OCI-M1 (cell line): Measurements from ENCODE around the gene NLK.
"Not testable (repeated sequence)": the region's sequence is repeated elsewhere in the genome, so short reads cannot be mapped to it uniquely, and the experiment has no call there.

Source experiments
- DNase-seq: peaks from one replicate; lab custom pipeline; 2025; lab: John Stamatoyannopoulos, UW

NLK gene

DNA sequence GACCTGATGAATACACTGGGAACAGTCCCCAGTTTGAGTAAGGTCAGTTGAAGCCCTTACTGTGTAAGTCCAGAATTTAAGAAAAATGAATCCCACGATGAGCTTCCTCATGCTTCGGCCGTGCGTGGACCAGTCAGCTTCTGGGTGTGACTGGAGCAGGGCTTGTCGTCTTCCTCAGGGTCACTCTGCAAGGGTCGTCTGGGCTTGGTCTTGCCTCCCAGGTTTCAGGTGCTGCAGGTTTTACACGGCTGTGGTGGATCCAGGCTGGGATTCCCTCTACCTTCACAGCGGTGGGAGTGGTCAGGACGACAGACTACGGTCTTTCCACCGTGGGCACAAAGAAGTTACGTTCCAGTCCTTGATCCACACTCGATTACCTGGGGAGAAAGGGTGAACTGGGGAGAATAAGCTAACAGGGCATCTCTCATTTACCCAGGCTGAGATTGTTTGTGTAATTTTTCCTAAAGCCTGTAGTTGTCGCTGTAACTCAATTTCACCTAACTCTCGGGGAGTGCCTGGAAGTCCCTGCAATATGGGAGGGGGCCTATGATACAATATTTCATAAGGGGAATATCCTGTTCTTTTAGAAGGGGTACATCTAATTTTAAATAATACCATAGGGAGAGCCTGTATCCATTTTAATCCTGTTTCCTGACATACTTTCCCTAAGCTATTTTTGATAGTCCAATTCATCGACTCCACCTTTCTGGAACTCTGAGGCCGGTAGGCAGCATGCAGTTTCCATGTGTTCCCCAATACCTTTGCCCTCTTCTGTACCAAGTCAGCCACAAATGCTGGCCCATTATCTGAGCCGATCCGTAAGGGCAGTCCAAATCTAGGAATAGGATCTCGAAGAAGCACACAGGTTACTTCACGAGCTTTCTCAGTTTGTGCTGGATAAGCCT is 190.7 kb downstream of the NLK start:
- not testable (repeated sequence) for DNase-seq

DNA sequence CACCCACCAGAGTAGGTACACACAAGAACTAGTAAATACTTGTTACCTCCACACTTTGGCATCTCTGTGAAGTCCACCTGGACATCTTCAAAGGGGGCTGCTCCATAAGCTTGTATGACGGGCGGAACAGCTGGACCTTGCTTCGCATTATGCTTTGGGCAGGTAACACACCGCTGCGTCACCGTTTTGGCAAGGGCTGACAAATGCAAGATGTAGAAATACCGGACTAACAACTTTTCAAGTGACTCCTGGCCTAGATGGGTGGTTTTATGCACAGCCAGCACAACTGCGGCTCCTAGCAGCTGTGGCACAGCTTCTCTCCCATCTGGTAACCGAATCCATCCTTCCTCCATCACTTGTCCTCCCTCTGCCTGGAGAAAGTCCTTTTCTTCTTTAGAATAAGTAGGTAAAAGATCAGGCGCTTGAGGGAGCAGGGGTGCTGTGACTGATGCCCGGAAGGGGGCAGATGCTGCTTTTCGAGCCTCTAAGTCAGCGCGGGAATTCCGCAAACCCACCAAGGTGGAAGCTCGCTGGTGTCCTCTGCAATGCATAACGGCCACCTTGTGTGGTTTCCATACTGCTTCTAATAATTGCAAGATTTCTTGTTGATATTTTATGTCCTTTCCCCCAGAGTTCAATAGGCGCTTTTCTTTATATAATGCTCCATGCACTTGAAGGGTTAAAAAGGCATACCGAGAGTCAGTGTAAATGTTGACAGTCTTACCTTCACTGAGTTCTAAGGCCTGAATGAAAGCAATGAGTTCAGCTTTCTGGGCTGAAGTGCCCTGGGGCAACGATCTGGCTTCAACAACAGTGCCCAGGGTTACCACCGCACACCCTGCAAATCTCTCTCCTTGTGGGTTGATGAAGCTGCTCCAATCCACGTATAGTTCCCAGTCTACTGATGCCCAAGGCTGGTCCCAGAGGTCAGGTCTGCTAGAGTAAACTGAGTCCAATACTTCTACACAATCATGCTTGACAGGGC is 191.7 kb downstream of the NLK start:
- DNase-seq, result not testable (repeated sequence)

DNA sequence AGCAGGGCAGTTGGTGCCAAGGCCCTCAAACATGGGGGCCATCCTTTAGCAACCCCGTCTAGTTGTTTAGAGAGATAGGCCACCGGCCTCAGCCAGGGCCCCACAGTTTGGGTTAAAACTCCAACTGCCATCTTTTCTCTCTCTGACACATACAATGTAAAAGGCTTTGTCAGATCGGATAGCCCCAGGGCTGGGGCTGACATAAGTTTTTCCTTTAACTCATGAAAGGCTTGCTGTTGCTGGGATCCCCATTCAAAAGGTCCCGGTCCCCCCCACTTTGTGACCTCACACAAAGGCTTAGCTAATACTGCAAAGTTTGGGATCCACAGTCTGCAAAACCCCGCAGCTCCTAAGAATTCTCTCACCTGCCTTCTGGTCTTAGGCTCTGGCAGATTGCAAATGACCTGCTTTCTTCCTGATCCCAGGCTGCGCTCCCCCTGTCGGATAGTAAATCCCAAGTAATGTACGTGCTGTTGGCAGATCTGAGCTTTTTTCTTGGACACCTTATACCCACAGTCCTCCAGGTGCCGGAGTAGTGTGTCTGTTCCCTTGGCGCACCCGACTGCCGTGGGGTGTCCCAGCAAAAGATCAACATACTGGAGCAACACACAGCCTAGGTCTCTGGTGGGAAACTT is 192.7 kb downstream of the NLK start:
- DNase-seq, result not testable (repeated sequence)

DNA sequence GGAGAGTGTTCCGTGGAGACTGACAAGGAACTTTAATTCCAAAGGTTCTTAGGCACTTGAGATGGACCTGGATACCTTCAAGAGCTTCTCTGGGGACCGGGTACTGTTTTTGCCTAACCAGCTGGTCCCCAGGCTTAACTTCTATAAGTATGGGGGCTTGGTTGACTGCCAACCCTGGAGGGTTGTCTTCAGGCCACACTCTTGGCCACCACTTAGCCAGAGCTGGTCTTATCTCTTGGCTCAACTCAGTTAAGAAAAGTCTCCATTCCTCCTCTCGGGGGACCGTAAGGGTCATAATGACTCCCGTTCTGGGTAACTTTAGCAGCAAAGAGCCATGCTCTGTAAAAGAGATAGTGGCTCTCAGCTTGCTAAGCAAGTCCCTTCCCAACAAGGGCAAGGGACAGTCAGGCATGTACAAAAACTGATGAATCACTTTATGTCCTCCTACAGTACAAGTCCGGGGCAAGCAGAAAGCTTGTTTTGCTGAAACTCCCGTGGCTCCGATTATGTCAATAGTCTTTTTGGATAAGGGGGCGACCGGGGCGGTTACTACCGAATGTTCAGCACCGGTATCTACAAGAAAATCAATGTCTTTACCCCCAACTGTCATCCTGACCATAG is 193.7 kb downstream of the NLK start:
- DNase-seq, result peak; percentile 52

- DNase-seq, result peak; percentile 47
Measured at GRCh38 chr17:28238547-28239270, 196.2 kb downstream of the NLK start.

DNA sequence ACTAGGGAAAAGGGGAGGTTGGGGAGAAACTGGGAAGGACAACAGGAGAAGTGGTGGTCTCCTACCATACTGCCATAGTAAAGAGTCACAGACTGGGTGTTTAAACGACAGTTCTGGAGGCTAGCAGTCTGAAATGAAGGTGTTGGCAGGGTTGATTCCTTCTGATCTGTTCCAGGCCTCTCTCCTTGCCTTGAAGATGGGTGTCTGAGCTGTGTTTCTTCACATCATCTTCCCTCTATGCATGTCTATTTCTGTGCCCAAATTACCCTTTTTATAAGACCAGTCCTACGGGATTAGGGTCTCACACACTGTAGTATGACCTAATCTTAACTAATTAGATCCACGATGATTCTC is 196.8 kb downstream of the NLK start:
- DNase-seq, result no peak

DNA sequence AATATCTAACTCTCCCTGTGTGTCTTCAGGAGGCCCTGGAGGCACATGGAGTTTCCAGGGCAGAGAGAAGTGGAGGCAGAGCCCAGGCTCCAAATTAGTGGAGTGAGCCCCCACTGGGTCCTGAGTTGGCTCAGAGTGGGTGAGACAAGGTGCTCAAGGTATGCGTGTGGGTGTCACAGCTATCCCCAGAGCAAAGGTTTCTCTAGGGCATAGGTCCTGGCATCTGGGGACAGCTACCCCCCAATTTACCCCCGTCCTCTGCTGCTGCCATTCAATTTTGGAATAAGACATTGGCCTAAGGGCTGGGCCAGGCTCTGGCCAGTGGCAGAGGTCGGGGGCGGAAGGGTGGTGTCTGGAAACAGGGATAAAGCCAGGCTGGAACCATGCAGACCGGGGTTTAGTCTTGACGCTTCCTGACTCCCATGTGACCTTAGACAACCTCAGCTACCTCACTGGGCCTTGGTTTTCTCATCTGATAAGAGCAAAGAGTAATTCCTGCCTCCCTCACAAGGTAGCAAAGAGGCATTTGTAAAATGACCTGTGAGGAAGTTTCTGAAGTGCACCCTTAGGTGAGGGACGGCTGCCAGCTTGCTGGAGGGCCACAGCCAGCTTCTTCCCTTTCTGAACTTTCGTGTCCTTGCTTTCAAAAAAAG is 198.3 kb downstream of the NLK start:
- DNase-seq, result no peak

GRCh38 chr17:28242791-28243190 is 200.3 kb downstream of the NLK start:
- DNase-seq, result no peak

DNA sequence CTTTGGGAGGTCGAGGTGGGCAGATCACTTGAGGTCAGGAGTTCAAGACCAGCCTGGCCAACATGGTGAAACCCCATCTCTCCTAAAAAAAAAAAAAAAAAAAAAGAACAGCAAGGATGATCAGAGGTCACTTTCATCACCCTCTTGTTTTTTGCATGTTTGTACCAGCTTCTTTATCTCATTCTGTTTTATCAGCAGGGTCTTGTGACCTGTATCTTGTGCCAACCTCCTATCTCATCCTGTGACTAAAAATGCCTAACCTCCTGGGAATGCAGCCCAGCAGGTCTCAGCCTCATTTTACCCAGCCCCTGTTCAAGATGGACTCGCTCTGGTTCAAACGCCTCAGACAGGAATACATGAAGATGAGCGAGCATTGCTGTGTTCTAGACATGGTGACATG is 200.8 kb downstream of the NLK start:
- not testable (repeated sequence) for DNase-seq

GRCh38 chr17:28244446-28244845 is 202.0 kb downstream of the NLK start:
- no peak for DNase-seq
